ENCODE results near the gene PRSS22.

Gene PRSS22

GRCh38 chr16:2813771-2814221, 44.2 kb downstream of the PRSS22 start:
- no peak overlapping the region for H3K27ac ChIP-seq (ENCODE audit: low read length)
- no peaks in the 10 kb centered on the region for H3F3A ChIP-seq (ENCODE audit: insufficient read depth, low read length)
- H3K9me3 ChIP-seq (replicated peaks; ENCODE audit: insufficient read depth, low read length): no peaks in the 10 kb centered on the region
- peaks cover 90% of the 10 kb centered on the region for H3K27me3 ChIP-seq (replicated peaks; ENCODE audit: insufficient read depth, low read length)
- H2AFZ ChIP-seq (ENCODE audit: low read length): no peak overlapping the region
- no peak for DNase-seq
- no peaks in the 10 kb centered on the region for H3K79me2 ChIP-seq (ENCODE audit: low read length)
- H3K9ac ChIP-seq (ENCODE audit: low read length): no peak overlapping the region
- no peaks in the 10 kb centered on the region for H3K36me3 ChIP-seq (replicated peaks; ENCODE audit: insufficient read depth, low read length)
- no peak overlapping the region for H3K4me2 ChIP-seq (ENCODE audit: low read depth, low read length)
- no peaks in the 10 kb centered on the region for H3K4me1 ChIP-seq (ENCODE audit: low read length)
- TF ChIP-seq CTCF (IDR thresholded peaks at IDR 0.05; ENCODE audit: low read length) (no peak), EZH2phosphoT487 (IDR thresholded peaks at IDR 0.05; ENCODE audit: low read length) (no peak), EZH2 (optimal IDR thresholded peaks at IDR 0.05; ENCODE audit: low read depth, low read length) (no peak)
- no peak overlapping the region for H3K4me3 ChIP-seq (ENCODE audit: low read length)
- no peaks in the 10 kb centered on the region for H3K9me2 ChIP-seq (replicated peaks; ENCODE audit: insufficient read depth, low read length)
- no peaks in the 10 kb centered on the region for H4K20me1 ChIP-seq (ENCODE audit: insufficient read depth, low read length)

GRCh38 chr16:2811703-2812471, 46.1 kb downstream of the PRSS22 start:
- H3K79me2 ChIP-seq (ENCODE audit: low read length): no peaks in the 10 kb centered on the region
- H3K4me2 ChIP-seq (ENCODE audit: low read depth, low read length): no peak overlapping the region
- H3F3A ChIP-seq (ENCODE audit: insufficient read depth, low read length): no peaks in the 10 kb centered on the region
- H3K4me1 ChIP-seq (ENCODE audit: low read length): no peaks in the 10 kb centered on the region
- no peak overlapping the region for H2AFZ ChIP-seq (ENCODE audit: low read length)
- no peak overlapping the region for H3K9ac ChIP-seq (ENCODE audit: low read length)
- no peaks in the 10 kb centered on the region for H3K36me3 ChIP-seq (replicated peaks; ENCODE audit: insufficient read depth, low read length)
- no peak overlapping the region for H3K27ac ChIP-seq (ENCODE audit: low read length)
- no peaks in the 10 kb centered on the region for H3K9me2 ChIP-seq (replicated peaks; ENCODE audit: insufficient read depth, low read length)
- no peaks in the 10 kb centered on the region for H3K9me3 ChIP-seq (replicated peaks; ENCODE audit: insufficient read depth, low read length)
- H3K4me3 ChIP-seq (ENCODE audit: low read length): no peak overlapping the region
- no peaks in the 10 kb centered on the region for H4K20me1 ChIP-seq (ENCODE audit: insufficient read depth, low read length)
- peaks cover 93% of the 10 kb centered on the region for H3K27me3 ChIP-seq (replicated peaks; ENCODE audit: insufficient read depth, low read length)
- DNase-seq: no peak
- no peak for TF ChIP-seq CTCF (IDR thresholded peaks at IDR 0.05; ENCODE audit: low read length)
- no peak for TF ChIP-seq EZH2phosphoT487 (IDR thresholded peaks at IDR 0.05; ENCODE audit: low read length)
- TF ChIP-seq EZH2 (optimal IDR thresholded peaks at IDR 0.05; ENCODE audit: low read depth, low read length): no peak

DNA sequence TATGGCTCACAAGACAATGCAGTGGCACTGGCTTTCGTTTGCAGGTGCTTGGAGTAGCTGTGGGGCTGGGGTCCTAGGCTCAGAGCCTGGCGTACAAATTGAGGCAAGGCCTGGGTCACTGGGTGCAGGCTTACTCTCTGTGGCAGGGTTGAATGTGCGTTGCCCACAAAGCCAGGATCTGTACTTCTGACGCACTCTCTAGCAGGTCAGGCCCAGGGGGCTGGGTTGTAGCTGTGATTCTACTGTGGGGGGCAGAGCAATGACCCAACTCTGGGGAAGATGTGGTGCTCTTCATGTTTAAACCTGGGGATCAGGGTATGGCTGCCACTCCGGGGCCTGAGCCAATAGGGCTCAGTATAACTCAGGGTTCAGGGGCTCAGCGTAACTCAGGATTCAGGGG, 47.3 kb downstream of the PRSS22 start:
- no peaks in the 10 kb centered on the region for H3K9me3 ChIP-seq (replicated peaks; ENCODE audit: insufficient read depth, low read length)
- H3K4me2 ChIP-seq (ENCODE audit: low read depth, low read length): no peak overlapping the region
- H3K4me3 ChIP-seq (ENCODE audit: low read length): no peak overlapping the region
- no peaks in the 10 kb centered on the region for H3K9me2 ChIP-seq (replicated peaks; ENCODE audit: insufficient read depth, low read length)
- no peaks in the 10 kb centered on the region for H3K36me3 ChIP-seq (replicated peaks; ENCODE audit: insufficient read depth, low read length)
- no peaks in the 10 kb centered on the region for H3K79me2 ChIP-seq (ENCODE audit: low read length)
- DNase-seq: no peak
- peaks cover 94% of the 10 kb centered on the region for H3K27me3 ChIP-seq (replicated peaks; ENCODE audit: insufficient read depth, low read length)
- no peaks in the 10 kb centered on the region for H3K4me1 ChIP-seq (ENCODE audit: low read length)
- TF ChIP-seq EZH2phosphoT487 (IDR thresholded peaks at IDR 0.05; ENCODE audit: low read length) (no peak), EZH2 (optimal IDR thresholded peaks at IDR 0.05; ENCODE audit: low read depth, low read length) (no peak), CTCF (IDR thresholded peaks at IDR 0.05; ENCODE audit: low read length) (no peak)
- no peak overlapping the region for H2AFZ ChIP-seq (ENCODE audit: low read length)
- no peak overlapping the region for H3K9ac ChIP-seq (ENCODE audit: low read length)
- H4K20me1 ChIP-seq (ENCODE audit: insufficient read depth, low read length): no peaks in the 10 kb centered on the region
- H3K27ac ChIP-seq (ENCODE audit: low read length): no peak overlapping the region
- no peaks in the 10 kb centered on the region for H3F3A ChIP-seq (ENCODE audit: insufficient read depth, low read length)
